ENCODE results near the gene WNT2B.
"Not testable (repeated sequence)": the region's sequence is repeated elsewhere in the genome, so short reads cannot be mapped to it uniquely, and the experiment has no call there.

WNT2B gene

GRCh38 chr1:112508278-112509004 is at the start of gene WNT2B:
Gene WNT2B, plus strand, starts transcription at chr1:112508965. Its CDS starts 298 bp downstream, at chr1:112509263.
- peak; percentile 42 for DNase-seq

- no peak for DNase-seq
Observed at GRCh38 chr1:112460615-112461014, 48.1 kb upstream of the WNT2B start.

- DNase-seq: no peak
Observed at GRCh38 chr1:112461200-112461871, 47.4 kb upstream of the WNT2B start.

DNA sequence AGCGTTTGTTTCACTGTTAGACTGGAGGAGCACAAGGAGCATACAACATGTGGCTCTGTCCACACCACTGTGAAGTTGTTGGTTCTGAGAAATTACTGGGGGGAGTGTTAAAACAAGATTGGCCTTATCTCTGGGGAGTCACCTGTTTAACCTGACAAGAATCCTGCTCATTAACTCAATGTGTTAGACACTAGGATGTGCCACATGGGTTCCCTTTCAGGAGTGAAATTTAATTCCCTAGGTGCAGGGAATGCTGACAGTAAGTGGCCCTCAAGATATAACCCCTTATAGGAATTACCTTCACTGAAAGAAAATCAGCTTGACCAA is 45.8 kb upstream of the WNT2B start:
- no peak for DNase-seq

- DNase-seq: no peak
Observed at GRCh38 chr1:112464501-112464900, 44.3 kb upstream of the WNT2B start.

DNA sequence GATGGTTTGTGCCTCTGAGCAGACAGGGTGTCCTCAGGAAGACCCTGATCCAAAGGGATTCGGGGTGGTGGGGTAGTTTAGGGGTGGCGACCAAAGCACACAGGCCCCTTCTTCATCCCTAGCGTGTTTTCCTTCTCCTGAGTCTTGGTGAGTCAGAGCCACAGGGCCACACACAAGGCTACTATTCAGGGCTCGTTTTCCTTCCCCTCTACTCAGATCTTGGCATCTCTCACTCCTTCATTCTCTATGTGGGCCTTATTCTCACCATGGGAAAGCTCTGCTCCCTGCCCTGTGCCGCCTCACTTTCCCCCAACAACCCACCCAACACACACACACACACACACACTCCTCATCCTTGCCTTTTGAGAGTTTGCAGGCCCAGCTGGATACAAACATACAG is 43.6 kb upstream of the WNT2B start:
- no peak for DNase-seq

GRCh38 chr1:112466078-112466660 is 42.6 kb upstream of the WNT2B start:
- DNase-seq: peak; percentile 87

GRCh38 chr1:112470324-112470723 is 38.4 kb upstream of the WNT2B start:
- not testable (repeated sequence) for DNase-seq

DNA sequence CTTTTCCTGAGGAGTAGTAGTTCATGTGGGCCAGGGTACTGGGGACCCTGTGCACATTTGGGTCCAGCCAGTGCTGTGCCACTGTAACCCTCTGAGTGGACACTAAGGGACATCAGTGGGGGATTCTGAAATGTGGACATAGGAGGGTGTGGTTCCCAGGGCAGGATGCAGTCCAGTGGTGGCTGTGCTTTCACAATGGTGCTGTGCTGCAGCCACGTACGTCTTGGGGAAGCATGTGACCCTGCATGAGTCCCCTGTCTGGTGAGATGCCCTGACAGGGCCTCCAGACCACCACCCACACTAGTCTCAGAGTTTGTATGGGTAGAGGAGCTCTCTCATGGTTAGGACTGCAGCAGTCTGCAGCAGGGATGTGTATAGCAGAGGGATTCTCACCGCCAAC is 37.8 kb upstream of the WNT2B start:
- DNase-seq: no peak

- DNase-seq: no peak
Observed at GRCh38 chr1:112472142-112472541, 36.6 kb upstream of the WNT2B start.

- DNase-seq: no peak
Observed at GRCh38 chr1:112477550-112477949, 31.2 kb upstream of the WNT2B start.

- DNase-seq: no peak
Observed at GRCh38 chr1:112478314-112478713, 30.5 kb upstream of the WNT2B start.

DNA sequence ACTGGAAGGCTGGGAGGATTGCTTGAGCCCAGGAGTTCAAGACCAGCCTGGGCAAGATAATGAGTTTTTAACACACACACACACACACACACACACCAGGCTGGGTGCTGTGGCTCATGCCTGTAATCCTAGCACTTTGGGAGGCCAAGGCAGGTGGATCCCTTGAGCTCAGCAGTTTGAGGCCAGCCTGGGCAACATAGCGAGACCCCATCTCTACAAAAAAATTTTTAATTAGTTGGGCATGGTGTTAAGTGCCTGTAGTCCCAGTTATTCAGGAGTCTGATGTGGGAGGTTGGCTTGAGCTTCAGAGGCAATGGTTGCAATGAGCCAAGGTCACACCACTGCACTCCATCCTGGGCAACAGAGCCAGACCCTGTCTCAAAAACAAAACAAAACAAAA is 22.7 kb upstream of the WNT2B start:
- DNase-seq: not testable (repeated sequence)

DNA sequence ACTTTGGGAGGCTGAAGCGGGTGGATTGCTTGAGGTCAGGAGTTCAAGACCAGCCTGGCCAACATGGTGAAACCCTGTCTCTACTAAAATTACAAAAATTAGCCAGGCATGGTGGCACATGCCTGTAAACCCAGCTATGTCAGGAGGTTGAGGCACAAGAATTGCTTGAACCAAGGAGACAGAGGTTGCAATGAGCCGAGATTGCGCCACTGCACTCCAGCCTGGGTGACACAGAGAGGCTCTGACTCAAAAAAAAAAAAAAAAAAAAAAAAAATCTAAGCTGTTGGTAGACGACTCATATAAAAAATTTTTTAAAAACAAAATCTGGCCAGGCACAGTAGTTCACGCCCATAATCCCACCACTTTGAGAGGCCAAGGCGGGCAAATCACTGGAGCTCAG is 21.1 kb upstream of the WNT2B start:
- not testable (repeated sequence) for DNase-seq

DNA sequence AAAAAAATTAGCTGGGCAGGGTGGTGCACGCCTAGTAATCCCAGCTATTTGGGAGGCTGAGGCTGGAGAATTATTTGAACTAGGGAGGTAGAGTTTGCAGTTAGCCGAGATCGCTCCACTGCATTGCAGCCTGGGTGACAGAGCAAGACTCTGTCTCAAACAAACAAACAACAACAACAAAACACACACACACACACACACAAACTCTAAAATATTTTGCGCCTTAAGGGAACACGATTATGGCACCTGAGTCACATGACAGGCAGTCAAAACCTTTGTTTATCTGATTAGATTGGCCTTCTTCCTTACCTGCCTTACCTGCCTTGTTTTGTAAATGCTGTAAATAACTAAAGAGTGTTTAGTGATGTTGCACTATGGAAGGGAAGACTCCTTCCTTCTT is 20.6 kb upstream of the WNT2B start:
- DNase-seq: no peak

DNA sequence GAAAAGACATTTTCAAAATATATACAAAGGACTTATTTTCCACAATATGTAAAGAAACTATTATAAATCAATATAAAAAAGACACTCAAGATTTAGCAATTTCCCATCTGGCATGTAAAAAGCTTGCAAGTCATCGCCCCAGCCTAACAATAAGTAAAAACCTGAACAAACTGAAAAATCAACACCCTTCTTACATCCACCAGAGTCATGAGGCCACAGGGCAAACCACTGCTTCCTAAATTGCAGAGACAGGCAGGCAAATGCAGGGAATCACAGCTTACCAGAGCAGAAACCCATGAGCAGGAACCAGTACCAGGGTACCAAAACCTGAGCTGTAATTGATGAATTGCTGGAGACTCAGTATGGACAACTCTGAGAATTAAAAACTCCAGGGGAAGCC is 16.7 kb upstream of the WNT2B start:
- DNase-seq: no peak

DNA sequence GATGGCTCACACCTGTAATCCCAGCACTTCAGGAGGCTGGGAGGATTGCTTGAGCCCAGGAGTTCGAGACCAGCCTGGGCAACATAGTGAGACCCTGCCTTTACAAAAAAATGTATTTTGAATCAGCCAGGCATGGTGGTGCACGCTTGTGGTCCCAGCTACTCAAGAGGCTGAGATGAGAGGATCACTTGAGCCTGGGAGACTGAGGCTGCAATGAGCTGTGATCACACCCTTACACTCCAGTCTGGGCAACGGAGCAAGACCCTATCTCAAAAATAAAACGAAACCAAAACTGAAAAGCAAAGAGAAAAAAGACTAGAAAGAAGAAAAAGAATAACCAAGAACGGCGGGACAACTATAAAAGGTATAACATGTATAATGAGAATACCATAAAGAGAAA is 15.4 kb upstream of the WNT2B start:
- no peak for DNase-seq

DNA sequence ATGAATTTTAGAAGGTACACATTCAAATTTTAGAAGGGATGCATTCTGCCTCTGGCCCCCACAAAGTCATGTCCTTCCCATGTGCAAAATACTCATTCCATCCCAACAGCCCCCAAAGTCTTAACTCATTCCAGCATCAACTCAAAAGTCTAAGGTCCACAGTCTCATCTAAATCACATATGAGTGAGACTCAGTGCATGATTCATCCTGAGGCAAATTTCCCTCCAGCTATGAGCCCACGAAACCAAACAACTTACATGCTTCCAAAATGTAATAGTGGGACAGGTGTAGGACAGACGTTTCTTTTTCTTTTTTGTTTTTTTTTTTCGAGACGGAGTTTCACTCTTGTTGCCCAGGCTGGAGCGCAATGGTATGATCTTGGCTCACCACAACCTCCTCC is 12.5 kb upstream of the WNT2B start:
- DNase-seq: no peak

- peak; percentile 47 for DNase-seq
Observed at GRCh38 chr1:112501810-112502641, 6.7 kb upstream of the WNT2B start.

GRCh38 chr1:112502826-112503225 is 5.9 kb upstream of the WNT2B start:
- no peak for DNase-seq

DNA sequence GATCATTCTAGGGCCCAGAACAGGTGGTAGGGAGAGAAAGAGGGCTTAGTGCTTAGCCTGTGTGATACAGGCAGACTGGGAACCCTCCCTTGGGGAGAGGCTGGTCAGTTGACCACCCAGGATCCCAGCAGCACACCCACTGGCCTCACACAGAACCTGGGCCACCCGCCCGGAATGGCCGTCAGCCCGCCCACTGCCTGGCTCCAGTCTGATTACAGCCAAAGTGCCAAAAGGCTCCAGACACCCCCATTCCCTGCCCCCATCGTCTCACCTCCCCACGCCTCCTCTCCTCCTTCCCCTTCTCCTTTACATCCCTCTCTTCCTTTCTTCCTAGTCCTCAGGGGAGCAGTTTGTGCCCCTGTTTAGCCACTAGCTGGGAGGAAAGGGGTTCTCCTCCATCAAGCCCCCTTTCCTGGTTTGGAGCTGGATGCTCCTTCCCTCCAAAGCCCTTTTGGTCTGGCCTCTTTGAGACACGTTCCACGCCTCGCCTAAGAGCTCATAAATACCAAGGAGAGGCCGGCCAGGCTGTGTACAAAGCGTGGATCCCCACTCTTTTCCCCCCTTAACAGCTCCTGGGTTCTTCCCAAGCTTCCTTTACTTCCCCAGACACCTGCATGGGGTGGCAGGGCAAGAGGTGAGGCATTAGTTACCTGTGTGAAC is 4.6 kb upstream of the WNT2B start:
- no peak for DNase-seq

- DNase-seq: no peak
Observed at GRCh38 chr1:112504661-112505399, 3.9 kb upstream of the WNT2B start.
